ENCODE measurements around the gene ACTA2. TPM values are rescaled to one million over a fixed set of nuclear protein-coding genes. Genes with fewer than 3 reads are reported as not detected.
A peak's percentile ranks its signal among the peaks of the same experiment; 100 is the strongest.
"Not testable (repeated sequence)": the region's sequence is repeated elsewhere in the genome, so short reads cannot be mapped to it uniquely, and the experiment has no call there.

Gene ACTA2
- total RNA-seq, 1 donor from 2014 or later: 53.0 TPM

GRCh38 chr10:88949051-88949450 is 3.5 kb downstream of the ACTA2 start:
- no peak for ATAC-seq

- no peak for ATAC-seq
Measured at GRCh38 chr10:88946965-88947590, 5.5 kb downstream of the ACTA2 start.

- no peak for ATAC-seq
Measured at GRCh38 chr10:88946200-88946599, 6.4 kb downstream of the ACTA2 start.

DNA sequence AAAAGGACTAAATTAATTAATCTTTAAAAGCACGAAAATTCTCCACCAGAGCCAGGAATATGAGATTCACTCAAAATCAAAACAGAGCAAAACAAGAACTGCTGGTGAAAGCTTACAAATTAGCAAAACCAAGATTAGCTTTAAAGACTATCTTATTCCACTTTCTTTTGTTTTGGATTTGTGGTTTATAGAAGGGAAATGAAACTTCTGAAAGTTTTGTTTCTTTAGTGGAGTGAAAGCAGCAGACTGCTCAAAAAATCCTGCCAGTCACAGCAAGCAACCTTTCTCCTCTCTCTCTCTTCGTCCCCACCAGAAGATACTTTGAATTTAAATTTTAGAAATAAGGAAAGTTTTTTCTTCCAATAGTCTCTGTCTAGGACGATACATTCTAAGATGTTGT is 7.8 kb downstream of the ACTA2 start:
- ATAC-seq: no peak

DNA sequence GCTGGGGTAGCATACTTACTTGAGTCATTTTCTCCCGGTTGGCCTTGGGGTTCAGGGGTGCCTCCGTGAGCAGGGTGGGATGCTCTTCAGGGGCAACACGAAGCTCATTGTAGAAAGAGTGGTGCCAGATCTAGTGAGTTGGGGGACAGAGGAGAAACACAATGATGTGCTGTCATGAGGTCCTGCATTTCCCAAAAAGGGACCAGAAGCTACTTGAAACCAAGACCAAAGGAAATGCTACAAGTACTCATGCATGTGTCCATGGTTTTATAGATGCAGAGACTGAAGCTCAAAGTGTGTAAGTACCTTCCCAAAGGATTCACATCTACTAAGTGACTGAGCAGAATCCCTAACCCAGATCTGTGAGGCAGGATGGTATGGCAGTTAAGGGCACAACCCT is 8.8 kb downstream of the ACTA2 start:
- no peak for ATAC-seq

GRCh38 chr10:88941026-88941425 is 11.5 kb downstream of the ACTA2 start:
- no peak for ATAC-seq

GRCh38 chr10:88938938-88939337 is 13.6 kb downstream of the ACTA2 start:
- no peak for ATAC-seq

GRCh38 chr10:88938039-88938438 is 14.5 kb downstream of the ACTA2 start:
- no peak for ATAC-seq

DNA sequence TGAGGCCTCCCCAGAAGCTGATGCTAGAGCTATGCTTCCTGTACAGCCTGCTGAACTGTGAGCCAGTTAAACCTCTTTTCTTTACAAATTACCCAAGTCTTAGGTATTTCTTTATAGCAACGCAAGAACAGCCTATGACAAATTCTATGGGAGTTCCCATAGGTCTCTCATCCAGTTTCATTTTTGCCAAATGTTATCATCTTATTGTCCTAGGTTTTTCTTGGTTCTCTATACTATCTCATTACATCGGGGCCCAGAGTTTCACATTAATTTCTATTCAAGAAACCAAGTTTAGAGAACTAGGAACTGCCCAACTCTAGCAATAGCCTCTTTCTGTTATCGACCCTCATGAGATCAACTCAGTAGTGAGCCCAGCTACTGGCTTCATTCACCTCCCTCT is 15.9 kb downstream of the ACTA2 start:
- no peak for ATAC-seq

DNA sequence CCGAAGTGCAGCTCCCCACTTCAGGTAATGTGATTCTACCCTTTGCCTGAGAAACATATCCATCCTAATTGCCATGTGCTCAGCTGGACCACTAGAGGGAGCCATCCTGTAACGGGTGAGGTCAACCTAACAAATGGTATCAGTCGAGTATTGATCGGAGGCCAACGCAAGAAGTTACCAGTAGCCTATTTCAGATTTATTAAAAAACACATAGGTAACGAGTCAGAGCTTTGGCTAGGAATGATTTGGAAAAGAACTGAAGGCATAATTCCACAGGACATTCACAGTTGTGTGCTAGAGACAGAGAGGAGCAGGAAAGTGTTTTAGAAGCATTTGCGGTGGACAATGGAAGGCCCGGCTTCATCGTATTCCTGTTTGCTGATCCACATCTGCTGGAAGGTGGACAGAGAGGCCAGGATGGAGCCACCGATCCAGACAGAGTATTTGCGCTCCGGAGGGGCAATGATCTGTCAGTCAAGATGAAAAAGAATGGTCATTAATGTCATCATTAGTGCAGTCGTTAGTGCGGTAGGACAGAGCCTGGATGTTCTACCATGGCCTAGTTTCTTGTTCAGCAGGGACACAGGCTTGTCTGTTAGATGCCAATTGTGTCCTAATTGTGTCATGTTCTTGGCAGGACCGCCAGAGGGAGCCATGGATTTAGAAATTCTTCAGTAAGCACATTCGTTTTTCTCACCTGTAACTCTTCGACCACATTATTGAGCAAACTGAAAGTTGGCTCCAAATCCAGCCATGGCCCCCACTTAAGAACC is 17.5 kb downstream of the ACTA2 start:
- ATAC-seq: peak; percentile 67

DNA sequence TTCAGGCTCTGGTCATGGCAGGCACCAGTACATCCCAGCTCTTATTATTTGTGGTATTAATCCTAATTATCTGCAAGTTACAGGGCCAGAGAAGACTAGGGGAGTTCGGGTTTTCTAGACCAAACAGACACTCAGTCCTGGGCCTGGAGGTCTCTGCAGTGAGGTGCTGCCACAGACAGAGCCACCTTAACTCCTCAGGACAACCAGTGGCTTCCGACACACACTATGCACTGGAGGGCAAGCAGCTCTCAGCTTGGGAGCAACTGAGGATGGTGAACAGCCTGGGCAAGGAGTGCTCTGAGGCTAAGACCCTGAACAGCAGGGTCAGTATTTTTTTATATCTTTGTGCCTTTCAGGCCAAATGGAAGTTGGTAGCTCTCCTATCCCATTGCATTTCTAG is 19.0 kb downstream of the ACTA2 start:
- no peak for ATAC-seq

DNA sequence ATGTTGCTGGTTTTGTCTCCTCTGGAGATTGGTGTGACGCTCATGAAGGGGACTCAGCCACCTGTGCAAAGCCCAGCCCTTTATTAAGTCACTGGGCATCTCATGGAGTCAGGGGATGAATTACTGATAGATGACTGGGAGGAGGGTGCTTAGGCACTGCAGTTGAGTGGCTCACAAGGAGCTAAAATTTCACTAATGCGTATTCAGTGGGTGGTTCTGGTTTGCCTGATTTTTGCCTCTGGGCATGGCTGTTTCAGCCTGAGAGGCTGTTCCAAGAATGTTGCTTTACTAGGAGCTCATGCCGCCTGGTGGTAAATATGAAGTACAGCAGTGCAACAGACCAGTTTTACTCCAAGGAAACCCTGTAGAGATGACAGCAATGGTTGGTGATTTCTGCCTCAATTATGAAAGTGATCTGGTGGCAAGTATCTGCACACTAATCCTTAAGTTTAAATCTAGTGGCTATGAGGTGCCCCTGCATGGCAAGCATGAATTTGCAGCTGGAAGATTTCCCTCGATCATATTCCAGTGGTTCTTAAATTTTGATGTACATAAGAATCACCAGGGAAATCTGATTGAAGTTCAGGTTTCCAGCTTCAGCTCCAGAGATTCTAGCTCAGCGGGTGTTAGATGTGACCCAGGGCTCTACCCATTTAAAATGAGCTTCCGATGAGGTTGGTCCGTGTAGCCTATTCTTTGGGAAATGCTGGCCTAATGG is 19.9 kb downstream of the ACTA2 start:
- peak; percentile 86 for ATAC-seq

DNA sequence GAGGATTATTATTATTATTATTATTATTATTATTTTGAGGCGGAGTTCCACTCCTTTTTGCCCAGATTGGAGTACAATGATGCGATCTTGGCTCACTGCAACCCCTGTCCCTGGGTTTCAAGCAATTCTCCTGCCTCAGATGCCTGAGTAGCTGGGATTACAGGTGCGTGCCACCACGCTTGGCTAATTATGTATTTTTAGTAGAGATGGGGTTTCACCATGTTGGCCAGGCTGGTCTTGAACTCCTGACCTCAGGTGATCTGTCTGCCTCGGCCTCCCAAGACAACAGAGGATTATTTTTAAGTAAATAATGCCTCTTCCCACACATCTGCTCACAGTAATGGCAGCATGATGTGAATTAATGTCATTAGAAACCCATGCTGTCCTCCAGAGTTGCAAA is 20.5 kb downstream of the ACTA2 start:
- not testable (repeated sequence) for ATAC-seq

DNA sequence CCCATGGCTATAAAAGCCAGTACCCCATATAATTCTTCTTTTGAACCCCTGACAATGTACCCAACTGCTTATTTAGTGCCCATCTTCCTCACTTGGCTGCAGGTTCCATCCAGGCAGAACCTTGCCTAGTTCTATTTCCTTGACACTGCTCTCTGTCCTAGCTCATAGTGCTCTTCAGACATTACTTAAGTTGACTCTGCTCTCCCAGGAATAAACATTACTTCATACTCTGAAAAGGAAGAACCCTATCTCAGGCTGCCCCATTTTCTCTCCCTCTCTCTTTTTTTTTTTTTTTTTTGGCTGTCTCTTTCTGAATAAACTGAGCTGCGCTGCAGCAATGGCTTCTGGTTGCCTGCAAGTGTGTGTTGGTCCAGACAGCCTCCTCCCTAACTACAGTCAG is 21.0 kb downstream of the ACTA2 start:
- ATAC-seq: no peak

GRCh38 chr10:88928254-88928653 is 24.3 kb downstream of the ACTA2 start:
- ATAC-seq: no peak

- no peak for ATAC-seq
Measured at GRCh38 chr10:88927416-88927690, 25.2 kb downstream of the ACTA2 start.

- no peak for ATAC-seq
Measured at GRCh38 chr10:88926566-88927415, 25.8 kb downstream of the ACTA2 start.

DNA sequence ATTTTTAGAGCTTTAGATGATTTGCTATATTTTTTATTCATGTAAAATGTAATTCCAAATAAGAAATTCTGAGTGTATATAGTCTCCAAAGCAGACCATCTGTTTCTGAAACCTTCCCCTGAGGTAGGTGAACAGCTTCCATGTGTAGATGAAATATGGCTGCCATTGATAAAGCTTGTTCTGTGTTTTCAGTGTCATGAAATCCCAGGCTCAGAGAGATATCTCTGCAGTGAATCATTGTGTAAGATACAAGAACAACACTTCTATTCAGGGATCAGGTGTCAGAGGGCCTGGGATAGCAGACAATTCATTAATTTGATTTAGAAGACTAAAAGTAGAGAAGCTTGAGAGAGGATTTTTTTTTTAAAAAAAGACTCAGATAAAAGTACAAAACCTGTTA is 29.1 kb downstream of the ACTA2 start:
- no peak for ATAC-seq

GRCh38 chr10:88922041-88922440 is 30.5 kb downstream of the ACTA2 start:
- ATAC-seq: no peak

GRCh38 chr10:88920986-88921593 is 31.5 kb downstream of the ACTA2 start:
- ATAC-seq: no peak

- ATAC-seq: no peak
Measured at GRCh38 chr10:88920198-88920597, 32.4 kb downstream of the ACTA2 start.

DNA sequence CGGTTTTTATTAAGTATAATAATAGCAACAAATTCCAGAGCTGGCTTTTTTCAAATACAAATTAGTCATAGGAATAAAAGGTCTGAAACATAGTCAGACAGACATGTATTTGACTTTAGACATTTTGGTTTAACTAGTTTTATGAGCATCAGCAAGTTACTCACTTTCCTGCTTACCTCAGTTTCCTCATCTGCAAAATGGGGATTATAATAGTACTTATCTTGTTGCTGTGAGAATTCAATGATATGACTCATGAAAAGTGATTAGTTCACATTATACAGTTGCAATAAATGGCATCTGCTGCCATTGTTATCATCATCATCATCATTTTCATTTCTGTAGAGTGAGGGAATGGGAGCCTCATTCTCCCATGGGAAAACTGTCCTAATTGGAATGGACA is 33.5 kb downstream of the ACTA2 start:
- no peak for ATAC-seq

Measured in esophagus mucosa (tissue), 1 donor.